ENCODE data around the gene MAGI2.

Gene MAGI2

GRCh38 chr7:78197447-78197846, 1256.0 kb downstream of the MAGI2 start:
- DNase-seq, result no peak

- no peak for DNase-seq
Measured at GRCh38 chr7:78195281-78195680, 1258.2 kb downstream of the MAGI2 start.

- DNase-seq, result no peak
Measured at GRCh38 chr7:78194611-78195010, 1258.9 kb downstream of the MAGI2 start.

- DNase-seq, result no peak
Measured at GRCh38 chr7:78191475-78192079, 1261.9 kb downstream of the MAGI2 start.

- no peak for DNase-seq
Measured at GRCh38 chr7:78189762-78190161, 1263.7 kb downstream of the MAGI2 start.

GRCh38 chr7:78185149-78185745, 1268.2 kb downstream of the MAGI2 start:
- DNase-seq, result no peak

GRCh38 chr7:78184299-78184698, 1269.2 kb downstream of the MAGI2 start:
- no peak for DNase-seq

GRCh38 chr7:78179827-78180477, 1273.5 kb downstream of the MAGI2 start:
- no peak for DNase-seq

- no peak for DNase-seq
Measured at GRCh38 chr7:78179211-78179610, 1274.3 kb downstream of the MAGI2 start.

- DNase-seq, result no peak
Measured at GRCh38 chr7:78178319-78178718, 1275.1 kb downstream of the MAGI2 start.

- no peak for DNase-seq
Measured at GRCh38 chr7:78176171-78176570, 1277.3 kb downstream of the MAGI2 start.

GRCh38 chr7:78175330-78176100, 1278.0 kb downstream of the MAGI2 start:
- no peak for DNase-seq

- no peak for DNase-seq
Measured at GRCh38 chr7:78173666-78174065, 1279.8 kb downstream of the MAGI2 start.

GRCh38 chr7:78172933-78173591, 1280.4 kb downstream of the MAGI2 start:
- no peak for DNase-seq

- no peak for DNase-seq
Measured at GRCh38 chr7:78172267-78172757, 1281.2 kb downstream of the MAGI2 start.

GRCh38 chr7:78171398-78171797, 1282.1 kb downstream of the MAGI2 start:
- DNase-seq, result no peak

- DNase-seq, result no peak
Measured at GRCh38 chr7:78170815-78171214, 1282.7 kb downstream of the MAGI2 start.

- no peak for DNase-seq
Measured at GRCh38 chr7:78169992-78170391, 1283.5 kb downstream of the MAGI2 start.

- DNase-seq, result no peak
Measured at GRCh38 chr7:78168865-78169264, 1284.6 kb downstream of the MAGI2 start.

- DNase-seq, result no peak
Measured at GRCh38 chr7:78167860-78168259, 1285.6 kb downstream of the MAGI2 start.

GRCh38 chr7:78165854-78166253, 1287.6 kb downstream of the MAGI2 start:
- DNase-seq, result no peak

- DNase-seq, result no peak
Measured at GRCh38 chr7:78165454-78165853, 1288.0 kb downstream of the MAGI2 start.

- no peak for DNase-seq
Measured at GRCh38 chr7:78164459-78164858, 1289.0 kb downstream of the MAGI2 start.

All from KG1 (cell line).